NCI-H69 (cell line): ENCODE measurements around the gene REEP1.

Source experiments
- DNase-seq: peaks from one replicate; lab custom pipeline; 2025; lab: John Stamatoyannopoulos, UW

The REEP1 gene

GRCh38 chr2:86195808-86196387 is 141.5 kb downstream of the REEP1 start:
- DNase-seq, result no peak

GRCh38 chr2:86195055-86195807 is 142.2 kb downstream of the REEP1 start, which contains the start of gene IMMT:
Gene IMMT (minus strand): TSS chr2:86195462. CDS start chr2:86195382, 80 bp downstream.
- DNase-seq, result peak; percentile 96

GRCh38 chr2:86194751-86195054 is 142.7 kb downstream of the REEP1 start:
- DNase-seq, result no peak

- peak; percentile 3 for DNase-seq
Measured at GRCh38 chr2:86193901-86194567, 143.4 kb downstream of the REEP1 start.

GRCh38 chr2:86189782-86190416 is 147.5 kb downstream of the REEP1 start:
- no peak for DNase-seq

- peak; percentile 17 for DNase-seq
Measured at GRCh38 chr2:86186431-86186830, 151.0 kb downstream of the REEP1 start.

GRCh38 chr2:86185517-86186212 is 151.8 kb downstream of the REEP1 start:
- no peak for DNase-seq

- no peak for DNase-seq
Measured at GRCh38 chr2:86176597-86176996, 160.8 kb downstream of the REEP1 start.

- peak; percentile 3 for DNase-seq
Measured at GRCh38 chr2:86175828-86176227, 161.6 kb downstream of the REEP1 start.

GRCh38 chr2:86174445-86174844 is 163.0 kb downstream of the REEP1 start:
- no peak for DNase-seq

- no peak for DNase-seq
Measured at GRCh38 chr2:86172610-86173009, 164.8 kb downstream of the REEP1 start.

- DNase-seq, result no peak
Measured at GRCh38 chr2:86171295-86171694, 166.1 kb downstream of the REEP1 start.

GRCh38 chr2:86170449-86170848 is 167.0 kb downstream of the REEP1 start:
- no peak for DNase-seq
